Uterus (tissue), 2 donors: ENCODE measurements around the gene PFKFB4.

ENCODE experiments used
- CTCF ChIP-seq, 4 experiments: fragments of 200-600 bp in 2 of 4; fragments of 450-650 bp in 2 of 4; sonication (generic) in 2 of 4; IDR thresholded peaks; one replicate each; pipeline ENCODE4 v1.5.1; 2016 to 2019; ENCODE audit warnings: antibody characterized with exemption in 4 of 4, mild to moderate bottlenecking in 2 of 4, moderate library complexity in 1 of 4
- POLR2A ChIP-seq, 2 donors: fragments of 450-650 bp; IDR thresholded peaks; one replicate each; pipeline ENCODE4 v1.6.1; 2016; ENCODE audit warnings: antibody characterized with exemption in 2 of 2, mild to moderate bottlenecking in 1 of 2, moderate library complexity in 1 of 2

DNA sequence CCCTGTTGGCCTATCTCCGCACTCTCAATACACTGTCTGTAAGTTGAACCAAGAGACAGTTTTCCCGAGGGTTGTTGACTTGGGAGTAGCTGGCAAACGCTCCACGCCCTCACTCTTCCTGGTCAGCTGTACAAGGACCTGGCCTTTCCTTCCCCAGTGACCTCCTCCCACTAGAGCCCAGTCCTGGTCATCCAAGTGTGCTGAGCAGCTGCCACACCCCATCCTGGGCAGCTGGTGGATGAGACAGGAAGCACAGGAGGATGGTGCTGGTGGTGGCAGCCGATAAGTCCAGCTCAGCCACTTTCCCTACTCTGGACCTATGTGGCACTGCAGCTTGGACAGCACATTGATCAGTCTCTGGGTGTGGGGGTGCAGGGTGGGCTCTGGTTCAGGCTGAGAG lies 19.8 kb downstream of the PFKFB4 start:
- TF ChIP-seq CTCF (IDR thresholded peaks at IDR 0.05) = no peak
- TF ChIP-seq POLR2A (IDR thresholded peaks at IDR 0.05) = no peak
